Measurements from ENCODE around the gene ISX. TPM values are rescaled to one million over a fixed set of nuclear protein-coding genes. Genes with fewer than 3 reads are reported as not detected.

ISX gene
- total RNA-seq, 2 experiments from 2014 or later = not detected

Other genes starting within 250 kb of the ISX start
- gene HMGXB4, start 191.3 kb downstream of the ISX start, total RNA-seq = 10 to 100 TPM; 34.0 to 36.0 TPM
- gene TOM1, start 233.7 kb downstream of the ISX start, total RNA-seq = 10 to 100 TPM; 17.8 to 22.3 TPM

Data from activated CD8-positive, alpha-beta T cell treated with anti-CD3 and anti-CD28 coated beads, Interleukin-2, amount 10 ng/mL, durations not matched to agents 7 days and 5 days (primary cell).